ENCODE results near the gene STXBP5.
"Not testable (repeated sequence)": the region's sequence is repeated elsewhere in the genome, so short reads cannot be mapped to it uniquely, and the experiment has no call there.

The STXBP5 gene

DNA sequence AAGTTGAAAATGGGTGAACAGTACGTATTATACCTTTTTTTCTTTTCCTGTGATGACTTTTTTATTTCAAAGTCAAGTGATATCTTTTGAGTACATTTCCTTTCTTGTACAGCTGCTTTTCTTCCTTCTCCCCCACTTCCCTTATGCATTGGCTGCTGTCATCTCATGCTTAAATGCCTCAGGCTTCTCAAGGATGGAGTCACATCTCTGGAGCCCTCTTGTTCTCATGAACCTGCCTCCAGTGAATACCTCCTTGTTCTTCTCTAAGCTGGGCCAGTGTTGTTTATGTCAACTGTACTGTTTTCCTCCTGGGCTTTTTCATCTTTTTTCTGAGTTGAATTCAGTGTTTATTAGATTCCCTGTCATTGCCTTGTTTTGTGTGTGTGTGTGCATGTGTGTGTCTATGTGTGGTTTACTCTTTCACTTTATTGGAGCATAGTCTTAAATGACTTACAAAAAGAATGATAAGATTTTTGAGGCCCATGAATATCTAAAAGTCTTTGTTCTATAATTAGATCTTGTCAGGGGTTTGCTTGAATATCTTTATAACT is 23.6 kb downstream of the STXBP5 start:
- Histone ChIP-seq H3K36me3 (ENCODE audit: control insufficient read depth, low read depth, low read length) (no peaks in the 10 kb centered on the region), H3K4me1 (ENCODE audit: control insufficient read depth, low read depth, low read length) (peaks cover 3% of the 10 kb centered on the region), H3K27ac (ENCODE audit: low read length) (no peak overlapping the region), H3K27me3 (ENCODE audit: control insufficient read depth, insufficient read depth, low read length) (no peaks in the 10 kb centered on the region), H3K9me3 (ENCODE audit: control insufficient read depth, low read depth, low read length) (no peaks in the 10 kb centered on the region), H3K9ac (ENCODE audit: low read length) (no peak overlapping the region), H3K4me3 (ENCODE audit: low read length) (no peak overlapping the region)

DNA sequence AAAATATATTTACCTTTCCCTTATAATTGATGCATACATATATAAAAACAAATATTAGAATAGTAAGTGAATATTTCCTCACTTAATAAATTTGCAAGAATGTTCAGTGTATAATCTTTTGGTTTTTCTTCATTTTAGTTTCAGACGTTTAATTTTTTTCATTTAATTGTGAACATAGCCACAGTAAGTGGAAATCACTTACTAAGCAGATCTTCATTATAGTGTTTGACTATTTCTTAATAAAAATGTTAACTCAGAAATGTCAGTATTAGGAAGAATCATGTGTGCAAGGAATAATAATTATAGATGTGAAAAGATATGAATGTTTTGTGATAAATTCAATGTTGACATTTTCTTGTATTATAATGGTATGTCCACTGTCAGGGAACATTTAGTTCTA is 27.4 kb downstream of the STXBP5 start:
- Histone ChIP-seq H3K27ac (ENCODE audit: low read length) (no peak overlapping the region), H3K27me3 (ENCODE audit: control insufficient read depth, insufficient read depth, low read length) (no peaks in the 10 kb centered on the region), H3K4me1 (ENCODE audit: control insufficient read depth, low read depth, low read length) (peaks cover 3% of the 10 kb centered on the region), H3K9ac (ENCODE audit: low read length) (no peak overlapping the region), H3K4me3 (ENCODE audit: low read length) (no peak overlapping the region), H3K9me3 (ENCODE audit: control insufficient read depth, low read depth, low read length) (no peaks in the 10 kb centered on the region), H3K36me3 (ENCODE audit: control insufficient read depth, low read depth, low read length) (no peaks in the 10 kb centered on the region)

DNA sequence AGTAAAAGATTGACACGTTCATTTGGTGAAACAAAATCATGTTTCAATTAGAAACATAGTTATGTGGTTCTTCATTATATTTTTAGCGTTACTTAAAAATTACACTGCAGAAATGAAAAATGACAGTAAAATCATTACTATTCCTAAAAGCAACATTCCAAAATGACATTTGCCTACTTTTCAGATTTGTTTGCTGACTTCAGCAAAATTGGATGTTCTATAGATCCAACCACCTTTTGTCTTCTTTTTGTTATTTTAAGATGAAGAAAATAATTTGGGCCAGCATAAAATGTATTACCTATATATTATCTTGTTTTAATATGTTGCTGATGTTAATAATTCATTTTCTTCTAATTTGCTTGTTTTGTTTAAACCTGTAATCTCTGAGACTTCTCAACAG is 30.5 kb downstream of the STXBP5 start:
- H3K4me3 ChIP-seq (ENCODE audit: low read length), result no peak overlapping the region
- no peaks in the 10 kb centered on the region for H3K4me1 ChIP-seq (ENCODE audit: control insufficient read depth, low read depth, low read length)
- no peak overlapping the region for H3K27ac ChIP-seq (ENCODE audit: low read length)
- no peaks in the 10 kb centered on the region for H3K9me3 ChIP-seq (ENCODE audit: control insufficient read depth, low read depth, low read length)
- peaks cover 3% of the 10 kb centered on the region for H3K36me3 ChIP-seq (ENCODE audit: control insufficient read depth, low read depth, low read length)
- no peaks in the 10 kb centered on the region for H3K27me3 ChIP-seq (ENCODE audit: control insufficient read depth, insufficient read depth, low read length)
- no peak overlapping the region for H3K9ac ChIP-seq (ENCODE audit: low read length)

DNA sequence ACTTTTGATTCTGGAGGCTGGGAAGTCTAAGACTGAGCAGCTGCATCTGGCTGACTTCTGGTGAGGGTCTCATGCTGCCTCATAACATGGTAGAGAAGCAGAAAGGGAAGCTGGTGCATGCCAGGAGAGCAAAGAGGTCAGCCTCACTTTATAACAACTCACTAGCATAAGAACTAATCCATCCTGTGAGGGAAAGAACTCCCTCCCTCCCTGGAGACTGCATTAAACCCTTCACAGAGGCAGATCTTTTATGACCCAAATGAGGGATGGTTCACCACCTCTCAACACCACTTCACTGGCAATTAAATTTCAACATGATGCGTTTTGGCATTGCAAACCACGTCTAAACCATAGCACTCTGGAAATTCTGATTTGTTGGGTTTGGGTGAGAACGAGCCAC is 33.9 kb downstream of the STXBP5 start:
- Histone ChIP-seq H3K4me3 (ENCODE audit: low read length) (no peak overlapping the region), H3K9ac (ENCODE audit: low read length) (no peak overlapping the region), H3K27ac (ENCODE audit: low read length) (no peak overlapping the region), H3K9me3 (ENCODE audit: control insufficient read depth, low read depth, low read length) (no peaks in the 10 kb centered on the region), H3K36me3 (ENCODE audit: control insufficient read depth, low read depth, low read length) (peaks cover 3% of the 10 kb centered on the region), H3K27me3 (ENCODE audit: control insufficient read depth, insufficient read depth, low read length) (no peaks in the 10 kb centered on the region), H3K4me1 (ENCODE audit: control insufficient read depth, low read depth, low read length) (no peaks in the 10 kb centered on the region)

DNA sequence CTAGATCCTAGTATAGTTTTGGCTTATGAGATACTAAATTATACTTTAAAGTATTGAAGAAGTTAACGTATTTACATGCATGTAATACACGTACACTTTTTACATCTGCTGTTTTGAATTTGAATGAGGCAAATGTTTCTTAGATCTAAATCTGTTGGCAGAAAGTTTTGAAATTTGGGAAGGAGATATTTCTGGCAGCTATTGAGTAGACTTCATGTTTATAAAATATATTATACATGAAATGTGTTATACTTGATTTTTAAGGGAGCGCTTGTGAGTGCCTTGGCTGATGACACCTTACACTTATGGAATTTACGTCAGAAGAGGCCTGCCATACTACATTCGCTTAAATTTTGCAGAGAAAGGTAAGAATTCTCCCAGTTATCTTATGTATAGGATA is 34.7 kb downstream of the STXBP5 start:
- Histone ChIP-seq H3K27ac (ENCODE audit: low read length) (no peak overlapping the region), H3K4me1 (ENCODE audit: control insufficient read depth, low read depth, low read length) (no peaks in the 10 kb centered on the region), H3K9ac (ENCODE audit: low read length) (no peak overlapping the region), H3K27me3 (ENCODE audit: control insufficient read depth, insufficient read depth, low read length) (no peaks in the 10 kb centered on the region), H3K9me3 (ENCODE audit: control insufficient read depth, low read depth, low read length) (no peaks in the 10 kb centered on the region), H3K36me3 (ENCODE audit: control insufficient read depth, low read depth, low read length) (peaks cover 3% of the 10 kb centered on the region), H3K4me3 (ENCODE audit: low read length) (no peak overlapping the region)

DNA sequence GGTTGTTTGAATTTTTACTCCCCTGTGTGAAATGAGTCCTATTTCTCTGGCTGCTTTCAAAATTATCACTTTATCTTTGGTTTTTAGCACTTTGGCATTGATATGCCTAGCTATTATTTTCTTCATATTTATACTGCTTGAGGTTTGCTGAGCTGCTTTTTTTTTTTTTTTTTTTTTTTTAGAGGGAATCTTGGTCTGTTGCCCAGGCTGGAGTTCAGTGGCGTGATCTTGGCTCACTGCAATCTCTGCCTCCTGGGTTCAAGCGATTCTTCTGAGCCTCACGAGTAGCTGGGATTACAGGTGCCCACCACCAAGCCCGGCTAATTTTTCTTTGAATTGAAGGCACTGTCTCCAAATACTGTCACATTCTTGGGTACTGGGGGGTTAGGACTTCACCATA is 40.6 kb downstream of the STXBP5 start:
- H3K27ac ChIP-seq (ENCODE audit: low read length), result no peak overlapping the region
- no peaks in the 10 kb centered on the region for H3K9me3 ChIP-seq (ENCODE audit: control insufficient read depth, low read depth, low read length)

DNA sequence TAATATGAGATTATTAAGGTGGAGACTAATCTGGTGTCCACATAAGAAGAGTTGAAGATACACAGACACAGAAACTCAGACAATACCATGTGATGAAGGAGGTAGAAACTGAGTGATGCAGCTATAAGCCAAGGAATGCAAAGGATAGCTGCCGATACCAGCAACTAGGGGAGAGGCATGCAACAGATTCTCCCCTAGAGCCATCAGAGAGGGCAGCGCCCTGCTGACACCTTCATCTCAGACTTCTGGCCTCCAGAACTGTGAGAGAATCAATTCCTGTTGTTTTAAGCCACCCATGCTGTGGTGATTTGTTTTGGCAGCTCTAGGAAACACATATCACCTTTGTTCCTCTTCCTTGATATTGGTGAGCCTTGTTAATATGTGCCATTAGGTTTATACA is 41.5 kb downstream of the STXBP5 start:
- H3K4me3 ChIP-seq (ENCODE audit: low read length), result no peak overlapping the region
- no peak overlapping the region for H3K9ac ChIP-seq (ENCODE audit: low read length)
- peaks cover 12% of the 10 kb centered on the region for H3K4me1 ChIP-seq (ENCODE audit: control insufficient read depth, low read depth, low read length)
- peak overlapping the region; percentile 30 for H3K27ac ChIP-seq (ENCODE audit: low read length)
- no peaks in the 10 kb centered on the region for H3K36me3 ChIP-seq (ENCODE audit: control insufficient read depth, low read depth, low read length)
- no peaks in the 10 kb centered on the region for H3K27me3 ChIP-seq (ENCODE audit: control insufficient read depth, insufficient read depth, low read length)
- H3K9me3 ChIP-seq (ENCODE audit: control insufficient read depth, low read depth, low read length), result no peaks in the 10 kb centered on the region

More for the DNA sequence above, 40.6 kb downstream of the STXBP5 start:
- H3K27me3 ChIP-seq (ENCODE audit: control insufficient read depth, insufficient read depth, low read length), result no peaks in the 10 kb centered on the region
- H3K9ac ChIP-seq (ENCODE audit: low read length), result no peak overlapping the region
- H3K4me3 ChIP-seq (ENCODE audit: low read length), result no peak overlapping the region
- peaks cover 9% of the 10 kb centered on the region for H3K4me1 ChIP-seq (ENCODE audit: control insufficient read depth, low read depth, low read length)
- no peaks in the 10 kb centered on the region for H3K36me3 ChIP-seq (ENCODE audit: control insufficient read depth, low read depth, low read length)

DNA sequence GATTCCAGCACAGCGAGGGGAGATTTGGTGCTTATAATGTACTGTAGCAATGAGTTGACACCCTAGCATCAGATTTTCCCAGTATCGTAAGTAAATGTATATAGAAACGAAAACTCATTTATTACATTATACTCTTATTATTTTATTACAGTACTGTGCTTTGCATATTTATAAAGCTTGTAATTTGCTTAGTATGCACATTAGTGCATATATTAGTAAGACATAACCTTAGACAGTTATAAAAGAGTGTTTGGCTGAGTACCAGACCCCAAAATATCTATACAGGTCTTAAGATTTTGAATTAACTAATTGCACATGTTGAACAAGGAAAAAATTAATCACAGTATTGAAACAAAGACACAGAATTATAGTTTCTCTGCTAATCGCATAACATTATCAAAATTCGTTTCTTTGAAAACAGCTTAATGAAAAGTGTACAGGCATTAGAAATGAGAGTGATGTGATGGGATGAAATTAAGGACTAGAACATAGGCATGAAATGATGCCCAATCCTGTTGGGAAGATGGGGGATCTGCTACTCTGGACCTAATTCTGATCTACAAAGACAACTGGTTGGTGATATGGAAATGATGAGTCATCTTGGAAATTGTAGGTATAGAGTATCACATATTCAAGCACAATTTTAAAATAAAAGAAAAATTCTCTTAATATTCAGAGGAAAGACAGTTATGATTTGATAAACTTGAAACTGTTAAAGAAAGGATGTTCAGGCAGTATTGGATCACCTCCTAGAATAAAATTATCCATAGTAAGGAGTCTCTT is 42.8 kb downstream of the STXBP5 start:
- no peak overlapping the region for H3K27ac ChIP-seq (ENCODE audit: low read length)
- no peak overlapping the region for H3K9ac ChIP-seq (ENCODE audit: low read length)
- no peaks in the 10 kb centered on the region for H3K27me3 ChIP-seq (ENCODE audit: control insufficient read depth, insufficient read depth, low read length)
- H3K4me3 ChIP-seq (ENCODE audit: low read length), result no peak overlapping the region
- H3K9me3 ChIP-seq (ENCODE audit: control insufficient read depth, low read depth, low read length), result no peaks in the 10 kb centered on the region
- peaks cover 12% of the 10 kb centered on the region for H3K4me1 ChIP-seq (ENCODE audit: control insufficient read depth, low read depth, low read length)
- no peaks in the 10 kb centered on the region for H3K36me3 ChIP-seq (ENCODE audit: control insufficient read depth, low read depth, low read length)

DNA sequence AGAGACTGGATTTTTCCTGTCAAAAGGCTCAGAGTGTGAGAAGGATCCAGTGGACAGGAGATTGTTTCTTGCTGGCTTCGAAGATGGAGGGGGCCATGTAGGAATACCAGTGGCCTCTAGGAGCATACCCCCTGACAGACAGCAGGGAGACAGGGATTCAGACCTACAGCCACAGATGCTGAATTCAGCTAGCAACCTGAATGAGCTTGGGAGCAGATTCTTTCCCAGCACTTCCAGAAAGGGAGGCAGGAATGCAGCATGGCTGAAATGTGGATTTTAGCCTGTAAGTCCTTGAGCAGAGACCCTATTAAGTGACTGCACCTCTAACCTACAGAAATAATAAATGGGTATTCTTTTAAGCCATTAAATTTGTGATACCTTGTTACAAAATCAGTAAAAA is 44.6 kb downstream of the STXBP5 start:
- no peaks in the 10 kb centered on the region for H3K36me3 ChIP-seq (ENCODE audit: control insufficient read depth, low read depth, low read length)
- no peak overlapping the region for H3K4me3 ChIP-seq (ENCODE audit: low read length)
- H3K4me1 ChIP-seq (ENCODE audit: control insufficient read depth, low read depth, low read length), result peaks cover 12% of the 10 kb centered on the region
- no peaks in the 10 kb centered on the region for H3K9me3 ChIP-seq (ENCODE audit: control insufficient read depth, low read depth, low read length)
- no peak overlapping the region for H3K27ac ChIP-seq (ENCODE audit: low read length)
- no peaks in the 10 kb centered on the region for H3K27me3 ChIP-seq (ENCODE audit: control insufficient read depth, insufficient read depth, low read length)
- H3K9ac ChIP-seq (ENCODE audit: low read length), result no peak overlapping the region

DNA sequence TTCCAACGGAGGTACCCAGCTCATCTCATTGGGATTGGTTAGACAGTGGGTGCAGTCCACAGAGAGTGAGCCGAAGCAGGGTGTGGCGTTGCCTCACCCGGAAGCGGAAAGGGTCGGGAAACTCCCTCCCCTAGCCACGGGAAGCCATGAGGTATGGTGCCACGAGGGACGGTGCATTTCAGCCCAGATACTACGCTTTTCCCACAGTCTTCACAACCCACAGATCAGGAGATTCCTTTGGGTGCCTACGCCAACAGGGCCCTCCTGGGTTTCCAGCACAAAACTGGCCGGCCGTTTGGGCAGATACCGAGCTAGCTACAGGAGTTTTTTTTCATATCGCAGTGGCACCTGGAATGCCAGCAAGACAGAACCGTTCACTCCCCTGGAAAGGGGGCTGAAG is 46.9 kb downstream of the STXBP5 start:
- Histone ChIP-seq H3K27me3 (ENCODE audit: control insufficient read depth, insufficient read depth, low read length) (no peaks in the 10 kb centered on the region), H3K4me1 (ENCODE audit: control insufficient read depth, low read depth, low read length) (peaks cover 4% of the 10 kb centered on the region), H3K4me3 (ENCODE audit: low read length) (no peak overlapping the region), H3K9ac (ENCODE audit: low read length) (no peak overlapping the region), H3K27ac (ENCODE audit: low read length) (no peak overlapping the region), H3K36me3 (ENCODE audit: control insufficient read depth, low read depth, low read length) (no peaks in the 10 kb centered on the region), H3K9me3 (ENCODE audit: control insufficient read depth, low read depth, low read length) (no peaks in the 10 kb centered on the region)

DNA sequence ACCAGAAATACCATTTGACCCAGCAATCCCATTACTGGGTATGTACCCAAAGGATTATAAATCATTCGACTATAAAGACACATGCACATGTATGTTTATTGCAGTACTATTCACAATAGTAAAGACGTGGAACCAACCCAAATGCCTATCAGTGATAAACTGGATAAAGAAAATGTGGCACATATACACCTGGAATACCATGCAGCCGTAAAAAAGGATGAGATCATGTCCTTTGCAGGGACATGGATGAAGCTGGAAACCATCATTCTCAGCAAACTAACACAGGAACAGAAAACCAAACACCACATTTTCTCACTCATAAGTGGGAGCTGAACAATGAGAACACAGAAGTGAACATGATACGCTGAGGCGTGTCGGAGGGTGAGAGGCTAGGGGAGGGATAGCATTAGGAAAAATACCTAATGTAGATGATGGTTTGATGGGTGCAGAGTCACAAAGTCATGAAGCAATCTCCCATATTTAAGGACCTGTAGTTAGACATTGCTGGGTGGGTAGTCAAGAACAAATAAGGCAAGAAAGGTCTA is 50.8 kb downstream of the STXBP5 start:
- not testable (repeated sequence) for H3K9me3 ChIP-seq (ENCODE audit: control insufficient read depth, low read depth, low read length); H3K27ac ChIP-seq (ENCODE audit: low read length); H3K9ac ChIP-seq (ENCODE audit: low read length); H3K4me3 ChIP-seq (ENCODE audit: low read length); H3K4me1 ChIP-seq (ENCODE audit: control insufficient read depth, low read depth, low read length); H3K36me3 ChIP-seq (ENCODE audit: control insufficient read depth, low read depth, low read length); H3K27me3 ChIP-seq (ENCODE audit: control insufficient read depth, insufficient read depth, low read length)
